MM.1S (cell line): Measurements from ENCODE around the gene VEZT.

Experiments used
- CTCF ChIP-seq: fragments of 300-600 bp; sonication (generic); IDR thresholded peaks from 2 replicates; pipeline ENCODE4 v1.5.1; 2016; ENCODE audit warnings: antibody characterized with exemption, low read length, mixed read lengths
- EZH2 ChIP-seq: fragments of 300-600 bp; sonication (generic); optimal IDR thresholded peaks from 2 replicates; pipeline ENCODE3; 2017; ENCODE audit warnings: low read depth, mild to moderate bottlenecking, antibody characterized with exemption, low read length, mixed read lengths
- EZH2phosphoT487 ChIP-seq: fragments of 300-600 bp; sonication (generic); IDR thresholded peaks from 2 replicates; pipeline ENCODE4 v1.6.1; 2018; ENCODE audit warnings: antibody characterized with exemption, low read length

GRCh38 chr12:95169368-95169767, 48.2 kb upstream of the VEZT start:
- no peak for TF ChIP-seq CTCF
- no peak for TF ChIP-seq EZH2
- no peak for TF ChIP-seq EZH2phosphoT487
